ENCODE results near the gene DGLUCY. TPM values are rescaled to one million over a fixed set of nuclear protein-coding genes. Genes with fewer than 3 reads are reported as not detected.
A peak's percentile ranks its signal among the peaks of the same experiment; 100 is the strongest.

Gene DGLUCY
- total RNA-seq, 1 donor, result 39.7 TPM

GRCh38 chr14:91231446-91231845 is 117.6 kb downstream of the DGLUCY start:
- no peak overlapping the region for H3K4me3 ChIP-seq (ENCODE audit: low read depth, low read length)
- peak; percentile 17 for DNase-seq (ENCODE audit: low read depth)
- TF ChIP-seq, protein P1, sequence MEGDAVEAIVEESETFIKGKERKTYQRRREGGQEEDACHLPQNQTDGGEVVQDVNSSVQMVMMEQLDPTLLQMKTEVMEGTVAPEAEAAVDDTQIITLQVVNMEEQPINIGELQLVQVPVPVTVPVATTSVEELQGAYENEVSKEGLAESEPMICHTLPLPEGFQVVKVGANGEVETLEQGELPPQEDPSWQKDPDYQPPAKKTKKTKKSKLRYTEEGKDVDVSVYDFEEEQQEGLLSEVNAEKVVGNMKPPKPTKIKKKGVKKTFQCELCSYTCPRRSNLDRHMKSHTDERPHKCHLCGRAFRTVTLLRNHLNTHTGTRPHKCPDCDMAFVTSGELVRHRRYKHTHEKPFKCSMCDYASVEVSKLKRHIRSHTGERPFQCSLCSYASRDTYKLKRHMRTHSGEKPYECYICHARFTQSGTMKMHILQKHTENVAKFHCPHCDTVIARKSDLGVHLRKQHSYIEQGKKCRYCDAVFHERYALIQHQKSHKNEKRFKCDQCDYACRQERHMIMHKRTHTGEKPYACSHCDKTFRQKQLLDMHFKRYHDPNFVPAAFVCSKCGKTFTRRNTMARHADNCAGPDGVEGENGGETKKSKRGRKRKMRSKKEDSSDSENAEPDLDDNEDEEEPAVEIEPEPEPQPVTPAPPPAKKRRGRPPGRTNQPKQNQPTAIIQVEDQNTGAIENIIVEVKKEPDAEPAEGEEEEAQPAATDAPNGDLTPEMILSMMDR (IDR thresholded peaks at IDR 0.05; ENCODE audit: insufficient read depth, low read depth, low read length), result no peak

- no peak overlapping the region for H3K4me3 ChIP-seq (ENCODE audit: low read depth, low read length)
- TF ChIP-seq, protein P1 (IDR thresholded peaks at IDR 0.05; ENCODE audit: insufficient read depth, low read depth, low read length), result no peak
- no peak for DNase-seq (ENCODE audit: low read depth)
Observed at GRCh38 chr14:91232052-91232451, 118.2 kb downstream of the DGLUCY start.

DNA sequence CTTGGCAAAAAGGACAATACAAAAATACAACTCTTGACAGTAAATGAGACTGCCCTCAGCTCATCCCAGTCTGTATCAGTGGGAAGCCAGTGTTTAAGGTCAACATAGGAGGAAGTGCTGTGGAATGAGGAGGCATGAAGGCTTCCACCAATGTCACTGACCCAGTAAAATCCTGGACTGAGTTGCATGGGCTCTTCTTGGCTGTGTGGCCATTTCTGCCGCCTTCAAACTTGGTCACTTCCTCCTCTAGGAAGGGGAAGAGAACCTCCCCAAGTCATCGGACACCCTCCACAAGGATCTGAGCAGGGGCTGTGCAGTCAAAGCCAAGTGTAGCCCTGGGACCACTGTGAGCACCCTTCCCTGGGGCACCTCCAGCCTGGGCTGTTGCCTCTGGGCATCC is 118.7 kb downstream of the DGLUCY start:
- DNase-seq (ENCODE audit: low read depth), result no peak
- TF ChIP-seq, protein P1 (IDR thresholded peaks at IDR 0.05; ENCODE audit: insufficient read depth, low read depth, low read length), result no peak
- H3K4me3 ChIP-seq (ENCODE audit: low read depth, low read length), result no peak overlapping the region

- DNase-seq (ENCODE audit: low read depth), result no peak
- TF ChIP-seq, protein P1 (IDR thresholded peaks at IDR 0.05; ENCODE audit: insufficient read depth, low read depth, low read length), result no peak
Observed at GRCh38 chr14:91233936-91234790, 120.3 kb downstream of the DGLUCY start.

DNA sequence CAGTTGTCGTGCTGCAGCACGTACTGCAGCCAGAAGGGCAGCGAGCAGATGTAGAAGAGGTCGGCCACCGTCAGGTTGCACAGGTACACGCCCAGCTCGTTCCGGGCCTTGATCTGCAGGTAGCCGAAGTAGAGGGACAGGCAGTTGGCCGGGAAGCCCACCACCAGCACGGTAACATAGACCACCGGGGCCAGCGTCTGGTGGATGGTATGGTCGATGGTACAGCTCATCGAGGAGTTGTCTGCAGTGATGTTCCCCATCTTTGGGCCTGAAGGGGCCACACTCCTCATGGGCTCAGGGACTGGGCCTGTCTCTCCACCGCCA is 120.9 kb downstream of the DGLUCY start:
- DNase-seq (ENCODE audit: low read depth), result no peak
- TF ChIP-seq, protein P1 (IDR thresholded peaks at IDR 0.05; ENCODE audit: insufficient read depth, low read depth, low read length), result no peak
- H3K4me3 ChIP-seq (ENCODE audit: low read depth, low read length), result no peak overlapping the region

More at GRCh38 chr14:91233936-91234790, 120.3 kb downstream of the DGLUCY start:
- H3K4me3 ChIP-seq (ENCODE audit: low read depth, low read length), result no peak overlapping the region

DNA sequence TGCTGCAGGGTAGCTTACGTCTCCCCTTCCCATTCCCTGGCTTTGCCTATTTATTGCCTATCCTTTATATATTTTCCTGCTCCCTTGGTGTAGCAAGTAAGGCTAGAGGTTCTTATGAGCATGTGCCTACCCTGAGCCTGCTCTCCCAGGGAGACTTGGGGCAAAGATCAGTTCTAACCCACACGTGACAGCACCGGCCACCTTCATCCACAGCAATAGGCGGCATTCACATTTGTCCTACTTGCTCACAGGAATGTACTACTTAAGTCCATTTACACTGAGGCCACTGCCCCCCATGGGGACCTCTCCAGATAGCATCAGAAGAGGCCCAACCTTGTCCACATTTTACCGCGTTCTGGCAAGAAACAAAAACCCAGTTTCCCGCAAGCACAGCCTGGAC is 122.0 kb downstream of the DGLUCY start:
- H3K4me3 ChIP-seq (ENCODE audit: low read depth, low read length), result no peak overlapping the region
- no peak for DNase-seq (ENCODE audit: low read depth)
- TF ChIP-seq, protein P1 (IDR thresholded peaks at IDR 0.05; ENCODE audit: insufficient read depth, low read depth, low read length), result no peak
